Fibroblast of lung (primary cell): ENCODE measurements around the gene GAD2. TPM values are rescaled to one million over a fixed set of nuclear protein-coding genes. Genes with fewer than 3 reads are reported as not detected.
A peak's percentile ranks its signal among the peaks of the same experiment; 100 is the strongest.

Experiments
- DNase-seq, 2 donors: peaks; one replicate each; pipeline versions ENCODE4 v3.0.0 to v3.0.0-alpha.2; 2010; ENCODE audit warnings: low read depth in 2 of 2
- H2AFZ ChIP-seq: 2 replicates; pipeline ENCODE4 v1.5.1; 2012; ENCODE audit warnings: low read length, control low read depth, inconsistent platforms
- H3K27ac ChIP-seq: 2 replicates; pipeline ENCODE4 v1.5.1; 2011; ENCODE audit warnings: low read length, control low read depth; ENCODE audit not compliant: insufficient read depth
- H3K27me3 ChIP-seq: 2 replicates; pipeline ENCODE4 v1.5.1; 2011; ENCODE audit warnings: mild to moderate bottlenecking, low read length; ENCODE audit not compliant: control insufficient read depth, insufficient read depth
- H3K36me3 ChIP-seq: 2 replicates; pipeline ENCODE4 v1.5.1; 2011; ENCODE audit warnings: low read length; ENCODE audit not compliant: control insufficient read depth, insufficient read depth
- H3K4me1 ChIP-seq: 2 replicates; pipeline ENCODE4 v1.5.1; 2011; ENCODE audit warnings: low read length; ENCODE audit not compliant: control insufficient read depth, insufficient read depth; ENCODE audit errors: extremely low read depth
- H3K4me2 ChIP-seq: 2 replicates; pipeline ENCODE4 v1.5.1; 2011; ENCODE audit warnings: low read length, control low read depth; ENCODE audit not compliant: insufficient read depth; ENCODE audit errors: extremely low read depth
- H3K4me3 ChIP-seq, 4 experiments: fragments of 200-600 bp in 1 of 4; sonication (generic) in 1 of 4; replicated peaks in 1 of 4; 2 replicates each; pipeline ENCODE4 v1.5.1; 2011 to 2016; ENCODE audit warnings: low read length in 4 of 4, low read depth in 3 of 4, mild to moderate bottlenecking in 3 of 4, control low read depth in 2 of 4, inconsistent platforms in 1 of 4, mixed read lengths in 1 of 4; ENCODE audit not compliant: insufficient read depth in 1 of 4; ENCODE audit errors: control extremely low read depth in 1 of 4
- H3K79me2 ChIP-seq: 2 replicates; pipeline ENCODE4 v1.5.1; 2012; ENCODE audit warnings: mild to moderate bottlenecking, low read length, inconsistent platforms; ENCODE audit not compliant: control insufficient read depth, insufficient read depth
- H3K9ac ChIP-seq: 2 replicates; pipeline ENCODE4 v1.5.1; 2011; ENCODE audit warnings: mild to moderate bottlenecking, low read length, control low read depth; ENCODE audit not compliant: insufficient read depth
- H3K9me3 ChIP-seq: 2 replicates; pipeline ENCODE4 v1.5.1; 2012; ENCODE audit warnings: low read depth, low read length; ENCODE audit not compliant: control insufficient read depth, insufficient read depth
- H4K20me1 ChIP-seq: 2 replicates; pipeline ENCODE4 v1.5.1; 2011; ENCODE audit warnings: low read length; ENCODE audit not compliant: control insufficient read depth, insufficient read depth; ENCODE audit errors: extremely low read depth
- CTCF ChIP-seq, 2 donors: IDR thresholded peaks in 1 of 2; conservative IDR thresholded peaks in 1 of 2; 1 replicate in 1 of 2; 2 replicates in 1 of 2; pipeline ENCODE4 v1.5.1; 2011 to 2012; ENCODE audit warnings: low read length in 2 of 2, control low read depth in 1 of 2, inconsistent platforms in 1 of 2, low read depth in 1 of 2, mild to moderate bottlenecking in 1 of 2
- EZH2 ChIP-seq: IDR thresholded peaks from 2 replicates; pipeline ENCODE4 v1.5.1; 2012; ENCODE audit warnings: low read length, control low read depth, mild to moderate bottlenecking; ENCODE audit errors: missing control alignments
- polyA plus RNA-seq, 2 donors: library from polyadenylated mRNA; depleted of rRNA in 1 of 2; stranded (reverse) in 1 of 2; unstranded in 1 of 2; fragments of >200 nt; gene quantifications; 2 replicates each; pipeline ENCODE4 v1.2.1, GENCODE V29; 2011 to 2012; ENCODE audit warnings: missing spikeins in 1 of 2
- total RNA-seq: library from RNA; depleted of rRNA; stranded (reverse); fragments of >200 nt; gene quantifications from 2 replicates; pipeline ENCODE4 v1.2.1, GENCODE V29; 2014

Gene GAD2
- total and polyA plus RNA-seq, 2 donors (not counting 1 experiment from before 2014, with no cell fraction given) = not detected

GRCh38 chr10:26269754-26270153 is 53.2 kb downstream of the GAD2 start:
- no peaks in the 10 kb centered on the region for H3K27me3 ChIP-seq
- TF ChIP-seq EZH2 = no peak
- TF ChIP-seq CTCF (conservative IDR thresholded peaks at IDR 0.05 in 1 of 2, IDR thresholded peaks at IDR 0.05 in 1 of 2; ENCODE audit: low read depth in 1 of 2, low read length in 2 of 2) = no peak
- H3K9me3 ChIP-seq = no peaks in the 10 kb centered on the region
- H3K36me3 ChIP-seq = no peaks in the 10 kb centered on the region
- peak in 1 of 2 donors; percentile 31 for DNase-seq
- H3K27ac ChIP-seq = no peak overlapping the region
- no peaks in the 10 kb centered on the region for H3K4me1 ChIP-seq
- no peaks in the 10 kb centered on the region for H3K79me2 ChIP-seq
- H3K9ac ChIP-seq = no peak overlapping the region
- H2AFZ ChIP-seq = no peak overlapping the region
- no peak overlapping the region for H3K4me3 ChIP-seq
- H4K20me1 ChIP-seq = no peaks in the 10 kb centered on the region
- H3K4me2 ChIP-seq = no peak overlapping the region

- H3K4me1 ChIP-seq = no peaks in the 10 kb centered on the region
- H3K4me2 ChIP-seq = no peak overlapping the region
- no peak for DNase-seq
- no peaks in the 10 kb centered on the region for H3K36me3 ChIP-seq
- H3K9ac ChIP-seq = no peak overlapping the region
- no peaks in the 10 kb centered on the region for H3K27me3 ChIP-seq
- TF ChIP-seq EZH2 (no peak), CTCF (conservative IDR thresholded peaks at IDR 0.05 in 1 of 2, IDR thresholded peaks at IDR 0.05 in 1 of 2; ENCODE audit: low read depth in 1 of 2, low read length in 2 of 2) (no peak)
- H2AFZ ChIP-seq = no peak overlapping the region
- no peaks in the 10 kb centered on the region for H3K79me2 ChIP-seq
- H3K4me3 ChIP-seq = no peak overlapping the region
- H3K27ac ChIP-seq = no peak overlapping the region
- H4K20me1 ChIP-seq = no peaks in the 10 kb centered on the region
- no peaks in the 10 kb centered on the region for H3K9me3 ChIP-seq
Measured at GRCh38 chr10:26274391-26274790, 57.8 kb downstream of the GAD2 start.

- no peaks in the 10 kb centered on the region for H4K20me1 ChIP-seq
- DNase-seq = no peak
- TF ChIP-seq CTCF (conservative IDR thresholded peaks at IDR 0.05 in 1 of 2, IDR thresholded peaks at IDR 0.05 in 1 of 2; ENCODE audit: low read depth in 1 of 2, low read length in 2 of 2) (no peak), EZH2 (no peak)
Measured at GRCh38 chr10:26278295-26278694, 61.7 kb downstream of the GAD2 start.

More at GRCh38 chr10:26278295-26278694, 61.7 kb downstream of the GAD2 start:
- Histone ChIP-seq H2AFZ (no peak overlapping the region), H3K36me3 (no peaks in the 10 kb centered on the region), H3K4me3 (no peak overlapping the region), H3K79me2 (no peaks in the 10 kb centered on the region), H3K27me3 (no peaks in the 10 kb centered on the region), H3K27ac (no peak overlapping the region), H3K4me1 (no peaks in the 10 kb centered on the region), H3K9me3 (no peaks in the 10 kb centered on the region), H3K4me2 (no peak overlapping the region), H3K9ac (no peak overlapping the region)
